Osteoblast (primary cell): ENCODE measurements around the gene RAPGEFL1. TPM values are rescaled to one million over a fixed set of nuclear protein-coding genes. Genes with fewer than 3 reads are reported as not detected.
"Not testable (repeated sequence)": the region's sequence is repeated elsewhere in the genome, so short reads cannot be mapped to it uniquely, and the experiment has no call there.

Source experiments
- DNase-seq: peaks from one replicate; pipeline ENCODE4 v3.0.0; 2011; ENCODE audit warnings: low spot score, mixed read lengths; ENCODE audit not compliant: insufficient read length; ENCODE audit errors: missing footprints
- H2AFZ ChIP-seq: 2 replicates; pipeline ENCODE4 v1.6.0; 2011; ENCODE audit warnings: mild to moderate bottlenecking, low read length
- H3K27ac ChIP-seq: 2 replicates; pipeline ENCODE4 v1.5.1; 2011; ENCODE audit warnings: mild to moderate bottlenecking, low read depth, low read length, moderate library complexity
- H3K27me3 ChIP-seq: 2 replicates; pipeline ENCODE4 v1.6.0; 2012; ENCODE audit warnings: mild to moderate bottlenecking, control low read depth, inconsistent platforms, low read length, moderate library complexity; ENCODE audit not compliant: insufficient read depth
- H3K36me3 ChIP-seq: 2 replicates; pipeline ENCODE4 v1.5.1; 2011; ENCODE audit warnings: mild to moderate bottlenecking, low read length, control low read depth, moderate library complexity; ENCODE audit not compliant: insufficient read depth
- H3K4me1 ChIP-seq: 2 replicates; pipeline ENCODE4 v1.5.1; 2011; ENCODE audit warnings: mild to moderate bottlenecking, low read length, control low read depth, moderate library complexity; ENCODE audit not compliant: insufficient read depth
- H3K4me2 ChIP-seq: 2 replicates; pipeline ENCODE4 v1.6.0; 2011; ENCODE audit warnings: mild to moderate bottlenecking, low read length; ENCODE audit not compliant: insufficient read depth
- H3K4me3 ChIP-seq: fragments of 200-600 bp; sonication (generic); 3 replicates; pipeline ENCODE4 v1.5.1; 2012; ENCODE audit warnings: mild to moderate bottlenecking, low read length, inconsistent platforms; ENCODE audit not compliant: insufficient read depth
- H3K79me2 ChIP-seq: 2 replicates; pipeline ENCODE4 v1.6.0; 2012; ENCODE audit warnings: mild to moderate bottlenecking, low read length, control low read depth, inconsistent platforms; ENCODE audit not compliant: insufficient read depth
- H3K9me3 ChIP-seq: 2 replicates; pipeline ENCODE4 v1.5.1; 2011; ENCODE audit warnings: low read depth, low read length, control low read depth
- H4K20me1 ChIP-seq: 2 replicates; pipeline ENCODE4 v1.6.0; 2012; ENCODE audit warnings: mild to moderate bottlenecking, low read length, control low read depth; ENCODE audit not compliant: insufficient read depth
- CTCF ChIP-seq: IDR thresholded peaks from 2 replicates; pipeline ENCODE4 v1.5.1; 2011; ENCODE audit warnings: mild to moderate bottlenecking, low read depth, low read length, moderate library complexity; ENCODE audit errors: extremely low read depth
- total RNA-seq: library from RNA; depleted of rRNA; stranded (reverse); fragments of >200 nt; gene quantifications from 2 replicates; pipeline ENCODE4 v1.2.3, GENCODE V29; 2012

RAPGEFL1 gene
- total RNA-seq, 1 donor = 1.4 TPM

GRCh38 chr17:40135817-40136216, 41.5 kb upstream of the RAPGEFL1 start:
- Histone ChIP-seq H4K20me1 (peaks cover under 1% of the 10 kb centered on the region), H3K4me2 (no peak overlapping the region), H3K36me3 (peaks cover 65% of the 10 kb centered on the region), H3K4me3 (no peak overlapping the region), H3K9me3 (no peaks in the 10 kb centered on the region), H3K4me1 (peaks cover 11% of the 10 kb centered on the region), H2AFZ (no peak overlapping the region), H3K27ac (no peak overlapping the region), H3K27me3 (no peaks in the 10 kb centered on the region), H3K79me2 (peaks cover 66% of the 10 kb centered on the region)
- TF ChIP-seq CTCF = no peak
- DNase-seq = no peak

GRCh38 chr17:40139566-40140058, 37.7 kb upstream of the RAPGEFL1 start:
- peaks cover 60% of the 10 kb centered on the region for H3K79me2 ChIP-seq
- peaks cover 40% of the 10 kb centered on the region for H3K36me3 ChIP-seq
- H2AFZ ChIP-seq = peak overlapping the region; percentile 79
- no peak for DNase-seq
- no peak for TF ChIP-seq CTCF
- no peaks in the 10 kb centered on the region for H3K9me3 ChIP-seq
- peak overlapping the region; percentile 86 for H3K4me2 ChIP-seq
- H3K27ac ChIP-seq = peak overlapping the region; percentile 85
- peaks cover 20% of the 10 kb centered on the region for H3K4me1 ChIP-seq
- H3K27me3 ChIP-seq = no peaks in the 10 kb centered on the region
- H4K20me1 ChIP-seq = no peaks in the 10 kb centered on the region
- H3K4me3 ChIP-seq = peak overlapping the region; percentile 73

- H3K27ac ChIP-seq, H3K9me3 ChIP-seq, DNase-seq, H3K4me3 ChIP-seq, H2AFZ ChIP-seq, H3K4me2 ChIP-seq, H3K27me3 ChIP-seq: not testable (repeated sequence)
- Histone ChIP-seq H3K36me3 (peaks cover 37% of the 10 kb centered on the region), H4K20me1 (peaks cover 12% of the 10 kb centered on the region), H3K4me1 (peaks cover 20% of the 10 kb centered on the region), H3K79me2 (peaks cover 59% of the 10 kb centered on the region)
Measured at GRCh38 chr17:40143166-40143565, 34.1 kb upstream of the RAPGEFL1 start.

GRCh38 chr17:40145476-40145875, 31.8 kb upstream of the RAPGEFL1 start:
- H3K4me3 ChIP-seq = no peak overlapping the region
- H3K4me2 ChIP-seq = no peak overlapping the region
- no peak overlapping the region for H2AFZ ChIP-seq
- peaks cover 10% of the 10 kb centered on the region for H3K4me1 ChIP-seq
- H3K79me2 ChIP-seq = peaks cover 74% of the 10 kb centered on the region
- H3K27ac ChIP-seq = no peak overlapping the region
- H3K9me3 ChIP-seq = no peaks in the 10 kb centered on the region
- peaks cover 58% of the 10 kb centered on the region for H3K36me3 ChIP-seq
- no peak for TF ChIP-seq CTCF
- no peaks in the 10 kb centered on the region for H3K27me3 ChIP-seq
- DNase-seq = no peak
- H4K20me1 ChIP-seq = peaks cover 20% of the 10 kb centered on the region
